ENCODE data around the gene PLA2G3. TPM values are rescaled to one million over a fixed set of nuclear protein-coding genes. Genes with fewer than 3 reads are reported as not detected.

PLA2G3 gene
- total RNA-seq, 2 donors from 2014 or later: not detected

DNA sequence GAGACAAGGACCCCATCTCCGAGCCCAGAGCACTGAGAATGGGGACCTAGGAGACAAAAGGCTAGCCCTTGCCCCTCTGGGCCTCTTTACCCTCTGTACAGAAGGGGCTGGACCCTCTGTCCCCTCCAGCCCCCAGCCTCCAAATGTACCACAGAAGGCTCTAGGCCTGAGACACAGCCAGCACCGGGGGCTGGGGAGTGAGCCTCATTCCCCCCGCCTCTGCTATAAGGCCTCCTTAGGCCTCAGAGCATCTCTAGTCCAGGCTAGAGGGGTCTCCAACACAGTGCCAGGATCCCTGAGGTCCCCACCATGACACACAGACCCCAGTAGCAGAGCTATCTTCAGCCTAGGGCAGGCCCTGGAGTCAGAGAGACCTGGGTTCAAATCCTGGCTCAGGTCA, 54.4 kb downstream of the PLA2G3 start:
- peak overlapping the region; percentile 60 to 97 (median 92) for H3K27ac ChIP-seq
- DNase-seq: no peak
- peaks cover 0 to 13% of the 10 kb centered on the region in 2 donors for H3K36me3 ChIP-seq (replicated peaks in 1 of 2; ENCODE audit: insufficient read depth in 1 of 2, low read depth in 2 of 2)
- intact Hi-C loops (cut with DNase I): loop anchor here (5.0 kb wide), 1 partner anchor 144 kb away; no protein-coding TSS in a partner anchor
- ATAC-seq: no peak
- H3K27me3 ChIP-seq: no peaks in the 10 kb centered on the region
- 75 to 90% methylated on average over 1 to 3 of the region's 3 CpGs for WGBS, 2 donors
- no peak overlapping the region for H3K4me3 ChIP-seq
- H3K4me1 ChIP-seq: peaks cover 54% of the 10 kb centered on the region
- H3K9me3 ChIP-seq: no peaks in the 10 kb centered on the region
- no peak for TF ChIP-seq POLR2A (IDR thresholded peaks at IDR 0.05)
- TF ChIP-seq, protein P1, sequence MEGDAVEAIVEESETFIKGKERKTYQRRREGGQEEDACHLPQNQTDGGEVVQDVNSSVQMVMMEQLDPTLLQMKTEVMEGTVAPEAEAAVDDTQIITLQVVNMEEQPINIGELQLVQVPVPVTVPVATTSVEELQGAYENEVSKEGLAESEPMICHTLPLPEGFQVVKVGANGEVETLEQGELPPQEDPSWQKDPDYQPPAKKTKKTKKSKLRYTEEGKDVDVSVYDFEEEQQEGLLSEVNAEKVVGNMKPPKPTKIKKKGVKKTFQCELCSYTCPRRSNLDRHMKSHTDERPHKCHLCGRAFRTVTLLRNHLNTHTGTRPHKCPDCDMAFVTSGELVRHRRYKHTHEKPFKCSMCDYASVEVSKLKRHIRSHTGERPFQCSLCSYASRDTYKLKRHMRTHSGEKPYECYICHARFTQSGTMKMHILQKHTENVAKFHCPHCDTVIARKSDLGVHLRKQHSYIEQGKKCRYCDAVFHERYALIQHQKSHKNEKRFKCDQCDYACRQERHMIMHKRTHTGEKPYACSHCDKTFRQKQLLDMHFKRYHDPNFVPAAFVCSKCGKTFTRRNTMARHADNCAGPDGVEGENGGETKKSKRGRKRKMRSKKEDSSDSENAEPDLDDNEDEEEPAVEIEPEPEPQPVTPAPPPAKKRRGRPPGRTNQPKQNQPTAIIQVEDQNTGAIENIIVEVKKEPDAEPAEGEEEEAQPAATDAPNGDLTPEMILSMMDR (IDR thresholded peaks at IDR 0.05): no peak

DNA sequence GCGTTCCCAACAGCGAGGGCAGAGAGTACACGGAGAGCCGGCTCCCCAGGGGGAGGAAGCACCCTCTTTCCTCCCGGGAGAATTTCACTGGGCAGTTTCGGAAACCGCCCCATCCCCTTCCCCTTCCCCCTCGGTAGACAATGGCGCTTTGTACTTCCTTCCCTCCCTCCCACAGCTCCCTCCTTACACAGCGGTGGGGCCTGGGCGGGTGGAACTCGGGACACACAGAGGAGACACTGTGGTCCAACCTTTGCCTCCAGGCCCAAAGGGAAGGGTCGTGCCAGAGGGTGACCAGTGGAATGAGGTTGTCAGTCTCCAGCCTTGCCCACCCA, 54.8 kb downstream of the PLA2G3 start:
- H3K36me3 ChIP-seq (replicated peaks in 1 of 2; ENCODE audit: insufficient read depth in 1 of 2, low read depth in 2 of 2): peaks cover 0 to 13% of the 10 kb centered on the region in 2 donors
- 21 to 68% methylated on average over 13 of the region's 13 CpGs for WGBS, 2 donors
- peak; percentile 8 for ATAC-seq
- H3K27me3 ChIP-seq: no peaks in the 10 kb centered on the region
- peak; percentile 43 to 63 (median 58) for DNase-seq
- intact Hi-C loops (cut with DNase I): loop anchor here (5.0 kb wide), 1 partner anchor 143 kb away; no protein-coding TSS in a partner anchor
- H3K4me1 ChIP-seq: peaks cover 56% of the 10 kb centered on the region
- TF ChIP-seq, protein P1 (IDR thresholded peaks at IDR 0.05): no peak
- peak in 1 of 3 donors; percentile 23 for TF ChIP-seq POLR2A (IDR thresholded peaks at IDR 0.05)
- H3K4me3 ChIP-seq: peak overlapping the region in 1 of 2 donors; percentile 4
- H3K27ac ChIP-seq: peak overlapping the region; percentile 60 to 97 (median 92)
- no peaks in the 10 kb centered on the region for H3K9me3 ChIP-seq

DNA sequence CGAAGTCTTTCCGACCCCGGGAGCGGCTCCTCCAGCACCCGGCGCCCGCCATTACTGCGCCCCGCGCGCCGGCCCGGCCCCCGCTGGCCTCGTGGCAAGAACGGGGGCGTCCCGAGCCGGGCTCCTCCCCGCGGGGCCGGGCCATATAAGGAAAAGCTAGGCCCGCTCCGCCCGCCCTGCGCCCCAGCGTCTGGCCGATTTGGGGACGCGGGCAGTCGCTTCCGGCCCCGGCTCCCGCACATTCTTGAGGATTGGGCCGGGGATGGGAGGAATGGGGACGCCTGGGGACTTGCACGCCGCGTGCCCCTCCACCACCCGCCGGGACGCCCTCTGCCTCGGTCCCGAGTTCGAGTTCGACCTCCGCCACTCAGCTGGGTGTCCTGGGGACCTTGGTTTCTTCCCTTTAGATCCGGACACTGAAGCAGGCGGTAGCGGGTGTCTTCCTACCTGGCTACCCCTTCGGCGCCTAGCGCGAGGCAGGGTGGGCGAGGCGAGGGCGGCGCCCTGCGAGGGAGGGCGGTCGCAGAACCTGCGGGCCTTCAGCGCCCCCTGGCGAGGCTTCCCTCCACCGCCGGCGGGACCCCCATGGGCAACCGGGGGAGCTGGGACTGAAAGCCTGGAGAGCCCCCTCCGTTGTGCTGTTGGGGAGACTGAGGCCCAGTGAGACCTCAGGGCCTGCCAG, 55.4 kb downstream of the PLA2G3 start:
- peak; percentile 47 for ATAC-seq
- Histone ChIP-seq H3K27ac (peak overlapping the region; percentile 60 to 97 (median 92)), H3K4me1 (peaks cover 61% of the 10 kb centered on the region), H3K36me3 (replicated peaks in 1 of 2; ENCODE audit: insufficient read depth in 1 of 2, low read depth in 2 of 2) (peaks cover 0 to 10% of the 10 kb centered on the region in 2 donors), H3K9me3 (no peaks in the 10 kb centered on the region), H3K4me3 (peak overlapping the region; percentile 4 to 19), H3K27me3 (no peaks in the 10 kb centered on the region)
- peak; percentile 53 to 82 (median 74) for TF ChIP-seq POLR2A (IDR thresholded peaks at IDR 0.05)
- TF ChIP-seq, protein P1 (IDR thresholded peaks at IDR 0.05): peak; percentile 50 to 75 (median 68)
- intact Hi-C loops (cut with DNase I): loop anchor here (5.0 kb wide), 1 partner anchor 143 kb away; no protein-coding TSS in a partner anchor
- DNase-seq: peak; percentile 78 to 88 (median 84)
- WGBS, 2 donors: 10 to 20% methylated on average over 2 to 64 of the region's 69 CpGs

MicroRNAs within 50 kb of the gene (microRNA counts, 767-probe panel; counts per million panel counts)
- 0 to 736 counts per million in 2 donors for microRNA hsa-miR-3928

Small RNA genes within 50 kb of the gene (microRNA-seq; reads per million reads assigned to microRNA genes)
- gene MIR3928 (ENCODE audit: borderline number of aligned reads in 2 of 2, borderline replicate concordance in 2 of 2): 4.2 to 5.8 reads per million in 2 donors

Small RNA genes within 50 kb of the gene (small RNA-seq; reads per million reads assigned to genes)
- gene MIR3928: not detected

Other genes with a start within 250 kb of the PLA2G3 start
- 10 to 100 TPM in 1 of 2 donors, 1 to 10 TPM in 1; 9.1 to 13.5 TPM for gene MORC2, start 171.7 kb downstream of the PLA2G3 start, total RNA-seq
- 10 to 100 TPM; 48.0 to 48.5 TPM for gene TUG1, start 171.2 kb downstream of the PLA2G3 start, total RNA-seq
- 10 to 100 TPM; 35.5 to 50.1 TPM for gene SMTN, start 59.2 kb downstream of the PLA2G3 start, total RNA-seq
- 100 to 1,000 TPM; 127 to 198 TPM for gene SELENOM, start 32.9 kb downstream of the PLA2G3 start, total RNA-seq
- 10 to 100 TPM; 16.1 to 17.8 TPM for gene INPP5J, start 17.5 kb downstream of the PLA2G3 start, total RNA-seq
- 10 to 100 TPM; 11.5 to 20.8 TPM for gene RNF185, start 19.7 kb upstream of the PLA2G3 start, total RNA-seq
- 10 to 100 TPM; 27.5 to 79.8 TPM for gene LIMK2, start 71.8 kb upstream of the PLA2G3 start, total RNA-seq
- 10 to 100 TPM in 1 of 2 donors, 1 to 10 TPM in 1; 5.6 to 18.9 TPM for gene PIK3IP1, start 152.0 kb upstream of the PLA2G3 start, total RNA-seq
- 10 to 100 TPM; 24.1 to 25.1 TPM for gene PATZ1, start 205.8 kb upstream of the PLA2G3 start, total RNA-seq